ENCODE results near the gene ADAMTSL5.
"Not testable (repeated sequence)": the region's sequence is repeated elsewhere in the genome, so short reads cannot be mapped to it uniquely, and the experiment has no call there.

ADAMTSL5 gene

GRCh38 chr19:1523412-1524286 is 10.8 kb upstream of the ADAMTSL5 start, which contains the start of gene PLK5:
PLK5 (plus strand) TSS chr19:1524077; CDS start chr19:1526997, 2,920 bp downstream.
- no peak for DNase-seq (ENCODE audit: low read depth)
- no peak within 1 kb of the TSS for H3K4me3 ChIP-seq (ENCODE audit: low read depth, low read length)
- no peak for TF ChIP-seq CTCF (IDR thresholded peaks at IDR 0.05; ENCODE audit: insufficient read depth, low read depth, low read length, missing control alignments)

- H3K4me3 ChIP-seq (ENCODE audit: low read depth, low read length), result no peak overlapping the region
- DNase-seq (ENCODE audit: low read depth), result no peak
- no peak for TF ChIP-seq CTCF (IDR thresholded peaks at IDR 0.05; ENCODE audit: insufficient read depth, low read depth, low read length, missing control alignments)
Measured at GRCh38 chr19:1522838-1523237, 10.0 kb upstream of the ADAMTSL5 start.

GRCh38 chr19:1522061-1522460 is 9.2 kb upstream of the ADAMTSL5 start:
- H3K4me3 ChIP-seq (ENCODE audit: low read depth, low read length), result no peak overlapping the region
- TF ChIP-seq CTCF (IDR thresholded peaks at IDR 0.05; ENCODE audit: insufficient read depth, low read depth, low read length, missing control alignments), result no peak
- DNase-seq (ENCODE audit: low read depth), result no peak

GRCh38 chr19:1521636-1522035 is 8.8 kb upstream of the ADAMTSL5 start:
- no peak overlapping the region for H3K4me3 ChIP-seq (ENCODE audit: low read depth, low read length)
- DNase-seq (ENCODE audit: low read depth), result no peak
- no peak for TF ChIP-seq CTCF (IDR thresholded peaks at IDR 0.05; ENCODE audit: insufficient read depth, low read depth, low read length, missing control alignments)

GRCh38 chr19:1520203-1520780 is 7.5 kb upstream of the ADAMTSL5 start:
- DNase-seq (ENCODE audit: low read depth), result no peak
- no peak overlapping the region for H3K4me3 ChIP-seq (ENCODE audit: low read depth, low read length)
- no peak for TF ChIP-seq CTCF (IDR thresholded peaks at IDR 0.05; ENCODE audit: insufficient read depth, low read depth, low read length, missing control alignments)

- not testable (repeated sequence) for DNase-seq (ENCODE audit: low read depth); H3K4me3 ChIP-seq (ENCODE audit: low read depth, low read length)
Measured at GRCh38 chr19:1519802-1520201, 7.0 kb upstream of the ADAMTSL5 start.

- no peak for DNase-seq (ENCODE audit: low read depth)
- no peak overlapping the region for H3K4me3 ChIP-seq (ENCODE audit: low read depth, low read length)
- no peak for TF ChIP-seq CTCF (IDR thresholded peaks at IDR 0.05; ENCODE audit: insufficient read depth, low read depth, low read length, missing control alignments)
Measured at GRCh38 chr19:1518471-1518870, 5.7 kb upstream of the ADAMTSL5 start.
